Erythroblast (primary cell): ENCODE data around the gene SEZ6L.

Experiments used
- DNase-seq, 2 experiments: peaks; one replicate each; lab custom pipeline; 2025; lab: John Stamatoyannopoulos, UW
- GATA1 ChIP-seq: IDR thresholded peaks from 2 replicates; pipeline ENCODE4 v1.6.1; 2011; ENCODE audit warnings: low read depth, mild to moderate bottlenecking, control low read depth, low read length, moderate library complexity
- POLR2A ChIP-seq: IDR thresholded peaks from 2 replicates; pipeline ENCODE4 v1.6.1; 2011; ENCODE audit warnings: mild to moderate bottlenecking, low read length

Gene SEZ6L

DNA sequence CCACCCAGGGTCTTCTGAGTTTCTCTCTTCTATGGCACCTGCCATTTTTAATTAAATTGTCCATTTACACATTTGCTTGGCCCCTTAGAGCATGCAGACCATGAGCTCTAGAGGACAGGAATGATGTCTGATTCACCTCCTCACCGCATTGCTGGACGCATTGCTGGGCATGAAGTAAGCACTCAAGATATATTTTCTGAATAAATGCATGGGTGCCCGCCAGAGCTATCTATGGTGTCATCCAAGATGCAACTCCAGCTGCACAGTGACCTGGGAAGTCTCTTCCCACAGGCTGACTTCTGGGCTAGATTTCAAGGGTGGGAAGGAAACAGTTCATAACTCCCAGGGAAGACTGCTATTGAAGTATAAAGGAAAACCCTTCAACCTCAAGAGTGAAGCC, 193.2 kb downstream of the SEZ6L start:
- no peak for DNase-seq
- no peak for TF ChIP-seq POLR2A
- no peak for TF ChIP-seq GATA1

- peak; percentile 82 to 84 for DNase-seq
- no peak for TF ChIP-seq GATA1
- TF ChIP-seq POLR2A: no peak
Measured at GRCh38 chr22:26364066-26365015, 195.1 kb downstream of the SEZ6L start.

DNA sequence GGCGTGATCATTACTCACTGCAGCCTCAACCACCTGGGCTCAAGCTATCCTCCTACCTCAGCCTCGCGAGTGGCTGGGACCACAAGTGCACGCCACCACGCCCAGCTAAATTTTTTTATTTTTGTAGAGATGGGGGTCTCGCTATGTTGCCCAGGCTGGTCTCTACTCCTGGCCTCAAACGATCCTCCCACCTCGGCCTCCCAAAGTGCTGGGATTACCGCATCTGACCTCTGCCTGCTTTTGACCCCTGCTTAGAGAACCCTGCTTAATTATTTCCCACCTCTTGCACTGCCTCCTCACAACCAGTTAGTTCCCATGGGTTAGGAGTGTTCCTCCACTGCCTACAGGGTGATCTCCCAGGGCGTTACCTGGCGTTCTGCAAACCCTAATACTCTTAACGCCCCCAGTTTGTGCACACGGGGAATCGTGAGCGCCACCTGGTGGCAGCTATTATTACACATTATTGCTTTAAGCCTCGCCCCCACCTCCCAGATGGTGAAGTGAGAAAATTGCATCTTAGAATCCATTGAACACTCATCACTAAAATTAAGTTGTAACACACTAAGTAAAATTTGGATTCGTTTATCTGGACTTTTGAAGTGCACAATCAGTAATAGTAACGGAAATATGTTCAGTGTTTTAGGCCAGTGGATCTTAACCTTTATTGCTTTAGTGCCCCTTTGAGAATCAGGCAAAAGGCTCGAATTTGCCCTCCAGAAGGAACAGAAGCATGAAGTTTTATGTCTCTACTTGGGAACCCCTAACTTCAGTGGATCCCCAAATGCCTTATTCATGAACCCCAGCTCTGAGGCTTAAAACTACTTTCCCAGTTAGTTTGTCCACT, 198.4 kb downstream of the SEZ6L start:
- peak; percentile 64 to 81 for DNase-seq
- TF ChIP-seq POLR2A (no peak), GATA1 (no peak)

GRCh38 chr22:26372890-26373289, 203.6 kb downstream of the SEZ6L start:
- no peak for DNase-seq
- no peak for TF ChIP-seq POLR2A
- no peak for TF ChIP-seq GATA1

DNA sequence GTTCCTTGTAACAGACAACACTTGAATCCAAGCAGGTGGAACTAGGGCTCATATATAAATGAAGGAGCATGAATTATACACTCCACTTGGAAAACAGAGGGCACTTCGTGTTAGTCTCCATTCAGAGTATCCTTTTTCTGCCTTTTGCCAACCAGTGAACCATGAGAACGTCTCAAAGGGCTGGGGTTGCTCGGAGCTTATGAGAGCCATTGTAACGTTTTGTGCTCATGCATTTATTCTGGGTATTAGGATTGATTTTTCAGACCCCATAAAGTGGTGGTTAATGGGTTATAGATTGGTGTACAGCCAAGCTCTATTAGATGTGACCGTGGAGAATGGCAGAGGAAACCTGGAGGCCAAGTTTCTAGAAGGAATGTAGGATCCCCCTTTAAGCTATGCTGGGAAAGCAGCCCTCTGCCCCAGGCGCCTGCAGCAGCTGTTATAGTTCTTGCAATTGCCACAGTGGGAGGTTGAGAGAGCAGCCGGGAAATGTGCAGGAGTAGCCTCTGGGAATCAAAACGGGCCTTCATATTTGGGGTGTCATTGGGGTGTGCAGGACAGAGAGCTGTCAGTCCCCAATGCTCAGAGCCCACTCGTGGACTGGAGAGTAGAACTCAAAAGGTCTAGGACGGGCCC, 205.2 kb downstream of the SEZ6L start:
- no peak for DNase-seq
- TF ChIP-seq GATA1: no peak
- TF ChIP-seq POLR2A: no peak

GRCh38 chr22:26377170-26377830, 208.0 kb downstream of the SEZ6L start:
- TF ChIP-seq POLR2A (no peak), GATA1 (no peak)
- peak in 1 of 2 experiments; percentile 3 for DNase-seq

DNA sequence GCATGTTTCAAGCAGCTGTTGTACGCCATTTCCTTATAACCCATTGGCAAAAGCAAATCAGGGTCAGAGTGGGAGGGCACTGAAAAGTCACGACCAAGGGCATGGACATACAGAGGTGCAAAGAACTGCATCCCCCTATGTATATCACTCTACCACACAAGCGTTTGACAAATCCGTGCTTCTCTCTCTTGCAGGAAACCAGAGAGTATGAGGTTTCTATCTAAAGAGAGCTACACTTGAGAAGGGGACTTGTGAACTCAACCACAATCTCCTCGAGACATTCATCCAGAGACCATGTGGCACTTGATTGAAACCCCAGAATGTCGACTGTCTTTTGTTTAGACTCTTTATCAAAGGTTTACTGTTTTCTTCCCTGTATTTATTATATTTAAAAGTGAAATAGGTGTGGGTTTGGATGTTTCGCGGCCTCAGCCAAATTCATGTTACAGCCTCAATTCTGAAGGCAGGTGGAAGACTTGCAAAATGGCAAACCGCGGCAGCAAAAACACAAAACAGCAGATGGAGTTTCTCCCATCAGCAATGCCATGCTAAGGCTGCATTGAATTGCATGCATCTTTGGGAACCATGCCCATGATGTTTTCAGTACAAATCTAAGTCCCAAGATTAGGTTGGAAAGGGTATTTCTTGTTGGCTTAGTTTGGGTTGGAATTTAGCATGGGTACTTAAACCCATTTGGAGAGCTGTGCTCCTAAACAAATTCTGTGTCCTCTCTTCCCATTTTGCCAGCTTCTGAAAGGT, 211.0 kb downstream of the SEZ6L start:
- no peak for TF ChIP-seq GATA1
- no peak for TF ChIP-seq POLR2A
- no peak for DNase-seq

- DNase-seq: no peak
- TF ChIP-seq POLR2A: no peak
- no peak for TF ChIP-seq GATA1
Measured at GRCh38 chr22:26382782-26383181, 213.5 kb downstream of the SEZ6L start.

DNA sequence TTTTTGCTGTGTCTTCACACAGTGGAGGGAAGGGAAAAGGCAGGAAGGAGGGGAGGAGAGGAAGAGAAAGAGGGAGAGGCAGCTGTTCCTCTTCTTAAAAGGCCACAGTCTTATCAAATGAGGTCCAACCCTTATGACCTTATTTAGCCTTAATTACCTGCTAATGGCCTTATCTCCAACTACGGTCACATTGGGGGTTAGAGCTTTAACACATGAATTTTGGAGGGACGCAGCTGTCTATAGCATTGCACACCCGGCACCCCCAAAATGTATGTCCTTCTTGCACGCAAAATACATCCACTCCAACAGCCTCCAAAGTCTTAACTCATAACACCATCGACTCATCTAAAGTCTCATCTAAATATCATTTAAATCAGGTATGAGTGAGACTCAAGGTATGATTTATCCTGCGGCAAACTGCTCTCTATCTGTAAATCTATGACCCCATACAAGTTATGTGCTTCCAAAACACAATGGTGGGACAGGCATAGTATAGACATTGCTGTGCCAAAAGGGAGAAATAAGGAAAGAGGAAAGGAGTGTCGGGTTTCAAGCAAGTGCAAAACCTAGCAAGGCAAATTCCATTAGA, 214.8 kb downstream of the SEZ6L start:
- TF ChIP-seq POLR2A: no peak
- TF ChIP-seq GATA1: no peak
- no peak for DNase-seq

GRCh38 chr22:26385164-26385563, 215.9 kb downstream of the SEZ6L start:
- no peak for TF ChIP-seq GATA1
- no peak for TF ChIP-seq POLR2A
- DNase-seq: no peak

GRCh38 chr22:26389125-26389524, 219.9 kb downstream of the SEZ6L start:
- no peak for DNase-seq
- TF ChIP-seq GATA1: no peak
- no peak for TF ChIP-seq POLR2A

GRCh38 chr22:26391091-26391490, 221.8 kb downstream of the SEZ6L start:
- DNase-seq: no peak
- TF ChIP-seq GATA1: no peak
- TF ChIP-seq POLR2A: no peak
